IMR-90 (cell line): ENCODE data around the gene PPP1R14D. TPM values are rescaled to one million over a fixed set of nuclear protein-coding genes. Genes with fewer than 3 reads are reported as not detected.

Source experiments
- ATAC-seq: fragments of 200-7000 bp; cut with Tn5 transposase; 2 replicates; pipeline ENCODE4 v1.9.1; 2020; ENCODE audit warnings: low read depth, mild to moderate bottlenecking, moderate library complexity
- BruUV-seq: library from RNA; stranded (reverse); fragments of 400-500 nt; replicated peaks from 2 replicates; lab custom pipeline; 2021; lab: Mats Ljungman, UMichigan
- CTCF ChIA-PET: fragments of 300-600 bp; formaldehyde crosslinking; extraction: SDS; loops from one replicate; lab custom pipeline; 2021; ENCODE audit warnings: antibody characterized with exemption; lab: Yijun Ruan, JAX
- POLR2A ChIA-PET: fragments of 300-600 bp; sonication (Branson Sonifier 250); formaldehyde crosslinking; loops from one replicate; lab custom pipeline; 2022; ENCODE audit warnings: antibody characterized with exemption; ENCODE audit not compliant: unreplicated experiment; lab: Charles Lee
- DNase-seq: peaks from one replicate; pipeline ENCODE4 v3.0.0; 2013
- H2AFZ ChIP-seq: replicated peaks from 2 replicates; pipeline ENCODE3; 2013; ENCODE audit warnings: low read length, mild to moderate bottlenecking; ENCODE audit not compliant: poor library complexity
- H2AK5ac ChIP-seq: 2 replicates; pipeline ENCODE4 v1.6.1; 2013; ENCODE audit warnings: low read depth, low read length, inconsistent platforms
- H2AK9ac ChIP-seq: replicated peaks from 2 replicates; pipeline ENCODE3; 2013; ENCODE audit warnings: mild to moderate bottlenecking, low read depth, low read length, moderate library complexity; ENCODE audit not compliant: poor library complexity
- H2BK120ac ChIP-seq: 2 replicates; pipeline ENCODE4 v1.6.1; 2013; ENCODE audit warnings: low read depth, low read length, inconsistent platforms
- H2BK15ac ChIP-seq: 3 replicates; pipeline ENCODE4 v1.6.1; 2013; ENCODE audit warnings: low read depth, low read length, inconsistent platforms
- H2BK20ac ChIP-seq: 2 replicates; pipeline ENCODE4 v1.6.1; 2013; ENCODE audit warnings: low read depth, mild to moderate bottlenecking, inconsistent platforms, low read length, moderate library complexity
- H2BK5ac ChIP-seq: 2 replicates; pipeline ENCODE4 v1.6.1; 2013; ENCODE audit warnings: mild to moderate bottlenecking, low read depth, low read length, inconsistent platforms; ENCODE audit not compliant: poor library complexity, severe bottlenecking
- H3K14ac ChIP-seq: replicated peaks from 2 replicates; pipeline ENCODE4 v1.6.1; 2013; ENCODE audit warnings: low read depth, low read length, inconsistent platforms
- H3K18ac ChIP-seq: 2 replicates; pipeline ENCODE4 v1.6.1; 2013; ENCODE audit warnings: low read depth, low read length, control low read depth
- H3K23ac ChIP-seq: 2 replicates; pipeline ENCODE4 v1.6.1; 2013; ENCODE audit warnings: low read depth, low read length, inconsistent platforms
- H3K27ac ChIP-seq: 2 replicates; pipeline ENCODE4 v1.5.1; 2013; ENCODE audit warnings: mild to moderate bottlenecking, control low read depth, low read length; ENCODE audit not compliant: insufficient read depth
- H3K27me3 ChIP-seq: 2 replicates; pipeline ENCODE4 v1.6.1; 2013; ENCODE audit warnings: low read length; ENCODE audit not compliant: control insufficient read depth, insufficient read depth
- H3K36me3 ChIP-seq: 2 replicates; pipeline ENCODE4 v1.6.1; 2013; ENCODE audit warnings: low read length, mixed read lengths; ENCODE audit not compliant: control insufficient read depth, insufficient read depth
- H3K4ac ChIP-seq: 2 replicates; pipeline ENCODE4 v1.6.1; 2013; ENCODE audit warnings: low read depth, low read length, inconsistent platforms
- H3K4me1 ChIP-seq: 2 replicates; pipeline ENCODE4 v1.6.1; 2013; ENCODE audit warnings: low read length, mixed read lengths; ENCODE audit not compliant: control insufficient read depth, insufficient read depth
- H3K4me2 ChIP-seq: 2 replicates; pipeline ENCODE4 v1.6.1; 2013; ENCODE audit warnings: low read depth, mild to moderate bottlenecking, control low read depth, low read length, moderate library complexity
- H3K4me3 ChIP-seq: 2 replicates; pipeline ENCODE4 v1.5.1; 2013; ENCODE audit warnings: low read depth, mild to moderate bottlenecking, control low read depth, low read length, moderate library complexity; ENCODE audit not compliant: insufficient read depth
- H3K56ac ChIP-seq: 2 replicates; pipeline ENCODE4 v1.6.1; 2013; ENCODE audit warnings: low read length, inconsistent platforms; ENCODE audit not compliant: insufficient read depth; ENCODE audit errors: extremely low read depth
- H3K79me1 ChIP-seq, 2 experiments: 2 replicates each; pipeline ENCODE4 v1.6.1; 2013; ENCODE audit warnings: low read length in 2 of 2, inconsistent platforms in 1 of 2, low read depth in 1 of 2
- H3K9ac ChIP-seq: 2 replicates; pipeline ENCODE4 v1.6.1; 2013; ENCODE audit warnings: low read depth, low read length, control low read depth
- H3K9me1 ChIP-seq: 2 replicates; pipeline ENCODE4 v1.6.1; 2013; ENCODE audit warnings: low read length, inconsistent platforms; ENCODE audit not compliant: insufficient read depth
- H3K9me3 ChIP-seq: 2 replicates; pipeline ENCODE4 v1.6.1; 2013; ENCODE audit warnings: low read length; ENCODE audit not compliant: control insufficient read depth, insufficient read depth
- H4K20me1 ChIP-seq: 2 replicates; pipeline ENCODE4 v1.6.1; 2013; ENCODE audit warnings: low read length, inconsistent platforms; ENCODE audit not compliant: insufficient read depth
- H4K5ac ChIP-seq: 2 replicates; pipeline ENCODE4 v1.6.1; 2013; ENCODE audit warnings: mild to moderate bottlenecking, low read depth, low read length, control low read depth
- H4K8ac ChIP-seq, 2 experiments: 2 replicates each; pipeline ENCODE4 v1.6.1; 2013; ENCODE audit warnings: low read depth in 2 of 2, low read length in 2 of 2, control low read depth in 1 of 2, inconsistent platforms in 1 of 2
- H4K91ac ChIP-seq: 2 replicates; pipeline ENCODE4 v1.6.1; 2013; ENCODE audit warnings: low read depth, low read length, inconsistent platforms; ENCODE audit not compliant: insufficient read depth
- BHLHE40 ChIP-seq: fragments of 150-350 bp; IDR thresholded peaks from 2 replicates; pipeline ENCODE4 v1.6.1; 2016; ENCODE audit warnings: mild to moderate bottlenecking, low read depth, low read length
- CEBPB ChIP-seq: IDR thresholded peaks from 2 replicates; pipeline ENCODE4 v1.6.1; 2012; ENCODE audit warnings: low read depth, low read length, improper control_type of control experiment
- CHD1 ChIP-seq: IDR thresholded peaks from 2 replicates; pipeline ENCODE4 v1.6.1; 2012; ENCODE audit warnings: low read depth, low read length, improper control_type of control experiment
- CTCF ChIP-seq: conservative IDR thresholded peaks from 2 replicates; pipeline ENCODE4 v1.5.1; 2012; ENCODE audit warnings: mild to moderate bottlenecking, low read depth, low read length, improper control_type of control experiment
- FOS ChIP-seq: fragments of 150-350 bp; IDR thresholded peaks from 2 replicates; pipeline ENCODE4 v1.6.1; 2016; ENCODE audit warnings: low read depth, low read length
- MAFK ChIP-seq: IDR thresholded peaks from 2 replicates; pipeline ENCODE4 v1.6.1; 2012; ENCODE audit warnings: low read depth, low read length, improper control_type of control experiment
- MAZ ChIP-seq: IDR thresholded peaks from 2 replicates; pipeline ENCODE4 v1.6.1; 2012; ENCODE audit warnings: low read depth, mild to moderate bottlenecking, low read length, improper control_type of control experiment, moderate library complexity, borderline replicate concordance
- MXI1 ChIP-seq: IDR thresholded peaks from 2 replicates; pipeline ENCODE4 v1.6.1; 2012; ENCODE audit warnings: low read depth, mild to moderate bottlenecking, low read length, moderate library complexity, borderline replicate concordance
- NFE2L2 ChIP-seq: fragments of 150-350 bp; IDR thresholded peaks from 2 replicates; pipeline ENCODE4 v1.6.1; 2016; ENCODE audit warnings: low read depth, mild to moderate bottlenecking, low read length
- RCOR1 ChIP-seq: IDR thresholded peaks from 2 replicates; pipeline ENCODE4 v1.6.1; 2012; ENCODE audit warnings: mild to moderate bottlenecking, low read length, improper control_type of control experiment; ENCODE audit not compliant: insufficient replicate concordance
- USF2 ChIP-seq: fragments of 150-350 bp; IDR thresholded peaks from 2 replicates; pipeline ENCODE4 v1.6.1; 2017; ENCODE audit warnings: mild to moderate bottlenecking, antibody characterized with exemption, low read length, low read depth
- WGBS, 2 experiments: methylation state at CpG; one replicate each; pipeline versions ENCODE4 v1.1.5 to v1.1.7; 2013; ENCODE audit warnings: missing lambda C conversion rate in 2 of 2; ENCODE audit not compliant: insufficient read length in 1 of 2; ENCODE audit errors: extremely low coverage in 2 of 2; 5-methylcytosine and 5-hydroxymethylcytosine counted together
- dilution Hi-C: fragments of 300-500 bp; cut with HindIII; formaldehyde crosslinking; loops from one replicate; pipeline ENCODE4 v1.14.3; 2018; ENCODE audit warnings: low sequenced_read_pairs; ENCODE audit not compliant: unreplicated experiment
- in situ Hi-C: fragments of 300-500 bp; cut with MboI; formaldehyde crosslinking; loops from 3 replicates; pipeline ENCODE4 v1.14.3; 2019; ENCODE audit warnings: low sequenced_read_pairs, inconsistent platforms, mixed read lengths
- intact Hi-C: fragments of 100-400 bp; cut with micrococcal nuclease; formaldehyde crosslinking; loops from 2 replicates; pipeline ENCODE4 v1.10.0; 2022
- polyA plus RNA-seq, 3 experiments: library from polyadenylated mRNA; depleted of rRNA; stranded (reverse); fragments of >200 nt; gene quantifications; 2 replicates each; pipeline ENCODE4 v1.2.3, GENCODE V29; 2012; ENCODE audit warnings: low replicate concordance in 1 of 3
- total RNA-seq: library from RNA; depleted of rRNA; stranded (reverse); fragments of >200 nt; gene quantifications from 2 replicates; pipeline ENCODE4 v1.2.3, GENCODE V29; 2012

The PPP1R14D gene
- total and polyA plus RNA-seq, 2 of the 4 experiments (the other 2 are of a cell fraction): not detected

GRCh38 chr15:40852529-40852928 is 24.0 kb upstream of the PPP1R14D start:
- CTCF ChIA-PET: no interaction called here
- WGBS, 2 experiments: no CpG with 5 or more reads among the region's 5 CpGs

More at GRCh38 chr15:40852529-40852928, 24.0 kb upstream of the PPP1R14D start:
- no peak overlapping the region for H2BK20ac ChIP-seq
- no peak overlapping the region for H3K14ac ChIP-seq
- no peak overlapping the region for H4K8ac ChIP-seq
- no peak overlapping the region for H3K23ac ChIP-seq
- no peak overlapping the region for H4K91ac ChIP-seq
- H2AFZ ChIP-seq: no peak overlapping the region
- ATAC-seq: no peak
- H3K9ac ChIP-seq: no peak overlapping the region
- dilution Hi-C loops: no loop called here
- no peak overlapping the region for H3K4me3 ChIP-seq
- H2AK5ac ChIP-seq: no peak overlapping the region
- no TSS peak for BruUV-seq
- H3K9me1 ChIP-seq: no peaks in the 10 kb centered on the region
- no peak for TF ChIP-seq MXI1
- TF ChIP-seq RCOR1: no peak
- no peak for TF ChIP-seq NFE2L2
- TF ChIP-seq BHLHE40: no peak
- TF ChIP-seq USF2: no peak
- TF ChIP-seq MAZ: no peak
- TF ChIP-seq CHD1: no peak
- no peak for TF ChIP-seq CTCF
- no peak for TF ChIP-seq FOS
- no peak for TF ChIP-seq MAFK
- no peak for TF ChIP-seq CEBPB
- H2BK120ac ChIP-seq: no peak overlapping the region
- no peaks in the 10 kb centered on the region; the same call in 1 of the 2 replicates for H4K20me1 ChIP-seq
- H3K4ac ChIP-seq: no peak overlapping the region
- no peak overlapping the region for H3K18ac ChIP-seq
- no peaks in the 10 kb centered on the region for H3K9me3 ChIP-seq
- H3K79me1 ChIP-seq: no peaks in the 10 kb centered on the region
- no peak overlapping the region for H4K5ac ChIP-seq
- H3K4me2 ChIP-seq: no peak overlapping the region
- no peak overlapping the region for H2BK15ac ChIP-seq
- H3K36me3 ChIP-seq: no peaks in the 10 kb centered on the region
- no peak overlapping the region for H2AK9ac ChIP-seq
- H3K27me3 ChIP-seq: peaks cover 18% of the 10 kb centered on the region
- POLR2A ChIA-PET: no interaction called here
- H3K56ac ChIP-seq: no peak overlapping the region
- no peak for DNase-seq
- no peak overlapping the region for H3K27ac ChIP-seq
- intact Hi-C loops: no loop called here
- in situ Hi-C loops: no loop called here
- no peaks in the 10 kb centered on the region for H3K4me1 ChIP-seq
- H2BK5ac ChIP-seq: no peak overlapping the region
